Measurements from ENCODE around the gene TRPC4AP.

Gene TRPC4AP

GRCh38 chr20:35104685-35105295, 12.2 kb upstream of the TRPC4AP start:
- H3K9me3 ChIP-seq (ENCODE audit: insufficient read depth, low read length): no peaks in the 10 kb centered on the region
- no peak overlapping the region for H3K4me3 ChIP-seq (ENCODE audit: insufficient read depth, low read length, poor library complexity, severe bottlenecking)
- H3K79me2 ChIP-seq (ENCODE audit: insufficient read depth, low read length): no peaks in the 10 kb centered on the region
- no peak overlapping the region for H3K9ac ChIP-seq (ENCODE audit: low read length)
- no peaks in the 10 kb centered on the region for H4K20me1 ChIP-seq (ENCODE audit: low read depth, low read length)
- no peaks in the 10 kb centered on the region for H3F3A ChIP-seq (ENCODE audit: insufficient read depth)
- no peaks in the 10 kb centered on the region for H3K36me3 ChIP-seq (ENCODE audit: low read length)
- no peaks in the 10 kb centered on the region for H3K27me3 ChIP-seq (ENCODE audit: low read length)
- H3K9me2 ChIP-seq (replicated peaks; ENCODE audit: insufficient read depth, low read length): no peaks in the 10 kb centered on the region
- no peak for TF ChIP-seq EZH2phosphoT487 (conservative IDR thresholded peaks at IDR 0.05; ENCODE audit: low read length)
- TF ChIP-seq, protein P1, sequence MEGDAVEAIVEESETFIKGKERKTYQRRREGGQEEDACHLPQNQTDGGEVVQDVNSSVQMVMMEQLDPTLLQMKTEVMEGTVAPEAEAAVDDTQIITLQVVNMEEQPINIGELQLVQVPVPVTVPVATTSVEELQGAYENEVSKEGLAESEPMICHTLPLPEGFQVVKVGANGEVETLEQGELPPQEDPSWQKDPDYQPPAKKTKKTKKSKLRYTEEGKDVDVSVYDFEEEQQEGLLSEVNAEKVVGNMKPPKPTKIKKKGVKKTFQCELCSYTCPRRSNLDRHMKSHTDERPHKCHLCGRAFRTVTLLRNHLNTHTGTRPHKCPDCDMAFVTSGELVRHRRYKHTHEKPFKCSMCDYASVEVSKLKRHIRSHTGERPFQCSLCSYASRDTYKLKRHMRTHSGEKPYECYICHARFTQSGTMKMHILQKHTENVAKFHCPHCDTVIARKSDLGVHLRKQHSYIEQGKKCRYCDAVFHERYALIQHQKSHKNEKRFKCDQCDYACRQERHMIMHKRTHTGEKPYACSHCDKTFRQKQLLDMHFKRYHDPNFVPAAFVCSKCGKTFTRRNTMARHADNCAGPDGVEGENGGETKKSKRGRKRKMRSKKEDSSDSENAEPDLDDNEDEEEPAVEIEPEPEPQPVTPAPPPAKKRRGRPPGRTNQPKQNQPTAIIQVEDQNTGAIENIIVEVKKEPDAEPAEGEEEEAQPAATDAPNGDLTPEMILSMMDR (IDR thresholded peaks at IDR 0.05; ENCODE audit: insufficient read depth, low read length, poor library complexity, severe bottlenecking): no peak
- no peak overlapping the region for H2AFZ ChIP-seq (ENCODE audit: low read depth, low read length, severe bottlenecking)
- H3K27ac ChIP-seq (ENCODE audit: low read depth, low read length): no peak overlapping the region
- no peak overlapping the region for H3K4me2 ChIP-seq (ENCODE audit: low read depth, low read length, poor library complexity, severe bottlenecking)

DNA sequence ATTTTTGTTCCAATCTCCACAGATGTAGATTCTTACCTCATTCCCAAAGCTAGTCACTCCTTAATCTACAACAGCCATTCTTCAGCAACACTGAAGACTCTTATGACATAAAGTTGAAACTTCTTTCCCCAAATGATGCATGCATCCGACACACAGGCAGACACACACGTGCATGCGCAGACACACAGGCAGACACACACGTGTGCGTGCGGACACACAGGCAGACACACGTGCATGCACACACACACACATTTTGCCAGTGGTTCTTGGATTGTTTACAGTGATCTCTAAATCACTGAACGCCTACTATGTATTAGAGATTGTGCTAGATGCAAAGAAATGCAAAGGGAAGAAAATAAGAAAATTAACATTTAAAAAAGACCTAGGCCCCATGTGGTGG, 9.0 kb upstream of the TRPC4AP start:
- H3K9me2 ChIP-seq (replicated peaks; ENCODE audit: insufficient read depth, low read length): no peaks in the 10 kb centered on the region
- H3K4me3 ChIP-seq (ENCODE audit: insufficient read depth, low read length, poor library complexity, severe bottlenecking): no peak overlapping the region
- H3K9ac ChIP-seq (ENCODE audit: low read length): no peak overlapping the region
- H3F3A ChIP-seq (ENCODE audit: insufficient read depth): no peaks in the 10 kb centered on the region
- no peak for TF ChIP-seq EZH2phosphoT487 (conservative IDR thresholded peaks at IDR 0.05; ENCODE audit: low read length)
- H3K36me3 ChIP-seq (ENCODE audit: low read length): no peaks in the 10 kb centered on the region
- H4K20me1 ChIP-seq (ENCODE audit: low read depth, low read length): no peaks in the 10 kb centered on the region
- no peaks in the 10 kb centered on the region for H3K79me2 ChIP-seq (ENCODE audit: insufficient read depth, low read length)
- H3K4me2 ChIP-seq (ENCODE audit: low read depth, low read length, poor library complexity, severe bottlenecking): no peak overlapping the region
- no peak overlapping the region for H3K27ac ChIP-seq (ENCODE audit: low read depth, low read length)
- H2AFZ ChIP-seq (ENCODE audit: low read depth, low read length, severe bottlenecking): no peak overlapping the region
- no peaks in the 10 kb centered on the region for H3K27me3 ChIP-seq (ENCODE audit: low read length)
- no peaks in the 10 kb centered on the region for H3K9me3 ChIP-seq (ENCODE audit: insufficient read depth, low read length)

DNA sequence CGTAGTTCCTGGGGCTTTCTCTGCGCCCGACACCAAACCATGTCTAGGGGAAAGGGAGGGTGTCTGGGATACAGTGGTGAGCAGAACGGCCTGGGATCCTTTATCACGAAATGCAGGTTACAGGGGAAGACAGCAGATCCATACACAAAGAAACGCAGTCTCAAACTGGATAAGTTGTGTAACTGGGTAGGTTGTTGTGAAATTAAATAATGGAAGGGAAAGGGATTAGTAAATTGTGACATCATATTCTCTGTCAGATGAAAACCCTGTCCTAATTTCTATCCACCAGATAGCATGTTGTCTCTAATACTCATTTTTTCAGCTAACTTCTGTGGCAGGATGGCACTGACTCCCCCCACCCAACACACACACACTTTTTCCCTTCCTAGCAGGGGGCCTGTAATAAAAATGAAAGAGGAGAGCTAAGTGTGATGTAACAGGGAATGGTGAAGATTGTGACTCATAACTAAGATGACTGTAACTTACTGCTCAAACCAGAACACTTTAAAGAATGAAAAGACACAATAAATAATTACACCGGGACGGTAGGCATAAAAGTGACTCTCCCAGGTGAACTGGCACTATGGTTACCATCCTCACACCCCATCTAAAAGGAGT, 769 bp upstream of the TRPC4AP start:
- Histone ChIP-seq H3K27me3 (ENCODE audit: low read length) (no peaks in the 10 kb centered on the region), H3K79me2 (ENCODE audit: insufficient read depth, low read length) (peaks cover 39% of the 10 kb centered on the region), H3F3A (ENCODE audit: insufficient read depth) (no peaks in the 10 kb centered on the region), H3K4me2 (ENCODE audit: low read depth, low read length, poor library complexity, severe bottlenecking) (peak overlapping the region; percentile 56), H3K4me3 (ENCODE audit: insufficient read depth, low read length, poor library complexity, severe bottlenecking) (peak overlapping the region; percentile 37), H3K9ac (ENCODE audit: low read length) (peak overlapping the region; percentile 78), H3K9me2 (replicated peaks; ENCODE audit: insufficient read depth, low read length) (no peaks in the 10 kb centered on the region), H4K20me1 (ENCODE audit: low read depth, low read length) (no peaks in the 10 kb centered on the region), H3K9me3 (ENCODE audit: insufficient read depth, low read length) (no peaks in the 10 kb centered on the region), H3K36me3 (ENCODE audit: low read length) (no peaks in the 10 kb centered on the region), H3K27ac (ENCODE audit: low read depth, low read length) (no peak overlapping the region), H2AFZ (ENCODE audit: low read depth, low read length, severe bottlenecking) (peak overlapping the region; percentile 92)
- TF ChIP-seq, protein P1 (IDR thresholded peaks at IDR 0.05; ENCODE audit: insufficient read depth, low read length, poor library complexity, severe bottlenecking): no peak

All from SU-DHL-6 (cell line).